SU-DHL-6 (cell line): ENCODE data around the gene ITPKB.

Source experiments
- H2AFZ ChIP-seq: fragments of 200-600 bp; sonication (generic); 2 replicates; pipeline ENCODE4 v1.6.1; 2014; ENCODE audit warnings: low read depth, mild to moderate bottlenecking, moderate library complexity, mixed read lengths, antibody characterized with exemption, low read length; ENCODE audit not compliant: severe bottlenecking
- H3F3A ChIP-seq: fragments of 200-600 bp; shearing (Covaris generic); 2 replicates; pipeline ENCODE4 v1.6.0; 2016; ENCODE audit warnings: antibody characterized with exemption, mild to moderate bottlenecking; ENCODE audit not compliant: insufficient read depth
- H3K27ac ChIP-seq: fragments of 200-600 bp; sonication (generic); 2 replicates; pipeline ENCODE4 v1.5.1; 2016; ENCODE audit warnings: low read depth, mild to moderate bottlenecking, low read length, moderate library complexity, mixed read lengths
- H3K27me3 ChIP-seq: fragments of 200-600 bp; sonication (generic), shearing (Covaris generic); 2 replicates; pipeline ENCODE4 v1.6.0; 2014; ENCODE audit warnings: mild to moderate bottlenecking, low read length
- H3K36me3 ChIP-seq: fragments of 200-600 bp; sonication (generic); 2 replicates; pipeline ENCODE4 v1.6.1; 2014; ENCODE audit warnings: mild to moderate bottlenecking, low read length, mixed read lengths
- H3K4me2 ChIP-seq: fragments of 300-600, 200-600 bp; shearing (Covaris generic), sonication (generic); 2 replicates; pipeline ENCODE4 v1.6.0; 2014; ENCODE audit warnings: low read length, low read depth, mild to moderate bottlenecking; ENCODE audit not compliant: poor library complexity, severe bottlenecking
- H3K4me3 ChIP-seq: fragments of 200-600 bp; sonication (generic); 2 replicates; pipeline ENCODE4 v1.5.1; 2014; ENCODE audit warnings: antibody characterized with exemption, low read length, mild to moderate bottlenecking, mixed read lengths; ENCODE audit not compliant: insufficient read depth, poor library complexity, severe bottlenecking
- H3K79me2 ChIP-seq: fragments of 200-600 bp; sonication (generic); 2 replicates; pipeline ENCODE4 v1.6.1; 2014; ENCODE audit warnings: mild to moderate bottlenecking, low read length, moderate library complexity; ENCODE audit not compliant: insufficient read depth
- H3K9ac ChIP-seq: fragments of 200-600 bp; sonication (generic); 2 replicates; pipeline ENCODE4 v1.7.0; 2014; ENCODE audit warnings: mild to moderate bottlenecking, low read length
- H3K9me2 ChIP-seq: fragments of 200-600 bp; sonication (generic); replicated peaks from 2 replicates; pipeline ENCODE4 v1.6.1; 2014; ENCODE audit warnings: low read length; ENCODE audit not compliant: insufficient read depth
- H3K9me3 ChIP-seq: fragments of 200-600 bp; sonication (generic); 2 replicates; pipeline ENCODE4 v1.6.1; 2014; ENCODE audit warnings: low read length, mixed read lengths; ENCODE audit not compliant: insufficient read depth
- H4K20me1 ChIP-seq: fragments of 200-600 bp; sonication (generic); 2 replicates; pipeline ENCODE4 v1.6.1; 2014; ENCODE audit warnings: low read depth, mild to moderate bottlenecking, antibody characterized with exemption, low read length, moderate library complexity, mixed read lengths
- EZH2phosphoT487 ChIP-seq: fragments of 200-600 bp; sonication (generic), shearing (Covaris generic); conservative IDR thresholded peaks from 2 replicates; pipeline ENCODE4 v1.6.1; 2018; ENCODE audit warnings: mild to moderate bottlenecking, antibody characterized with exemption, low read length, moderate library complexity, mixed read lengths
- TF ChIP-seq, protein P1 (sequence below): fragments of 200-600 bp; sonication (generic); IDR thresholded peaks from one replicate; pipeline ENCODE4 v1.5.1; 2017; ENCODE audit warnings: antibody characterized with exemption, mild to moderate bottlenecking, low read length, moderate library complexity; ENCODE audit not compliant: insufficient read depth, poor library complexity, severe bottlenecking

ITPKB gene

DNA sequence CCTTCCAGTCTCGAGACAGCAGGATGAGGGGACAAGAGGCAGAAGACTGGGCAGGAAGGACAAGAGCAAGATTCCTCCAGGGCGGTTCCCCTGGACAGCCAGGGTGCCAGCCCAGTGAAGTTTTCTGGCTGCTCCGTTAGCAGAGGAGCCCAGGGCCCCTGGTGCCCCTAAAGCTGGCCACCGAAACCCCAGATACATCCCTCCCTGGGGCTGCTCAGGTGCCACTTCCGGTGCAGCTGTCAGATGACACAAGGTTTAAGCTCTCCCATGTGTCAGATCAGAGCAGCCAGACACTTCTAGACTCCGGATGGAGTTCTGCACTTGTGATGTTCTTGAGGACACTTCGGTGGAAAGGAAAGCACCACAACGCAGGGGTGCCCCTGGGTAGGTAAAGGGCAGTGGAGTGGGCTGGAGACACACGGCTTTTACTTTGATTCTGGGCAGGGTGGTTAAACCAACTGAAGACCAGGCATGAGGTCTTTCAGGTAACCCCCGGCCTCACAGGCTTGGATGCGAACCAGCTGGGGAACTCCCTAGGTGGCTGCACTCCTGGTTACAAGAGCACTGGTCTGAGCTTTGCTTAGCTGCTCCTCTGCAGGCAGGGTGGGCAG is 85.7 kb downstream of the ITPKB start:
- no peak overlapping the region for H2AFZ ChIP-seq
- H3K27ac ChIP-seq, result peak overlapping the region; percentile 92; the same call in 1 of the 2 replicates
- peaks cover 27% of the 10 kb centered on the region for H3F3A ChIP-seq
- H3K9me2 ChIP-seq, result no peaks in the 10 kb centered on the region
- H4K20me1 ChIP-seq, result no peaks in the 10 kb centered on the region
- H3K27me3 ChIP-seq, result no peaks in the 10 kb centered on the region
- TF ChIP-seq, protein P1, sequence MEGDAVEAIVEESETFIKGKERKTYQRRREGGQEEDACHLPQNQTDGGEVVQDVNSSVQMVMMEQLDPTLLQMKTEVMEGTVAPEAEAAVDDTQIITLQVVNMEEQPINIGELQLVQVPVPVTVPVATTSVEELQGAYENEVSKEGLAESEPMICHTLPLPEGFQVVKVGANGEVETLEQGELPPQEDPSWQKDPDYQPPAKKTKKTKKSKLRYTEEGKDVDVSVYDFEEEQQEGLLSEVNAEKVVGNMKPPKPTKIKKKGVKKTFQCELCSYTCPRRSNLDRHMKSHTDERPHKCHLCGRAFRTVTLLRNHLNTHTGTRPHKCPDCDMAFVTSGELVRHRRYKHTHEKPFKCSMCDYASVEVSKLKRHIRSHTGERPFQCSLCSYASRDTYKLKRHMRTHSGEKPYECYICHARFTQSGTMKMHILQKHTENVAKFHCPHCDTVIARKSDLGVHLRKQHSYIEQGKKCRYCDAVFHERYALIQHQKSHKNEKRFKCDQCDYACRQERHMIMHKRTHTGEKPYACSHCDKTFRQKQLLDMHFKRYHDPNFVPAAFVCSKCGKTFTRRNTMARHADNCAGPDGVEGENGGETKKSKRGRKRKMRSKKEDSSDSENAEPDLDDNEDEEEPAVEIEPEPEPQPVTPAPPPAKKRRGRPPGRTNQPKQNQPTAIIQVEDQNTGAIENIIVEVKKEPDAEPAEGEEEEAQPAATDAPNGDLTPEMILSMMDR, result no peak
- no peak for TF ChIP-seq EZH2phosphoT487
- peak overlapping the region; percentile 79 for H3K4me2 ChIP-seq
- no peaks in the 10 kb centered on the region for H3K36me3 ChIP-seq
- no peaks in the 10 kb centered on the region for H3K9me3 ChIP-seq
- peak overlapping the region; percentile 42 for H3K4me3 ChIP-seq
- peak overlapping the region; percentile 63 for H3K9ac ChIP-seq
- peaks cover 4% of the 10 kb centered on the region; the same call in 1 of the 2 replicates for H3K79me2 ChIP-seq

DNA sequence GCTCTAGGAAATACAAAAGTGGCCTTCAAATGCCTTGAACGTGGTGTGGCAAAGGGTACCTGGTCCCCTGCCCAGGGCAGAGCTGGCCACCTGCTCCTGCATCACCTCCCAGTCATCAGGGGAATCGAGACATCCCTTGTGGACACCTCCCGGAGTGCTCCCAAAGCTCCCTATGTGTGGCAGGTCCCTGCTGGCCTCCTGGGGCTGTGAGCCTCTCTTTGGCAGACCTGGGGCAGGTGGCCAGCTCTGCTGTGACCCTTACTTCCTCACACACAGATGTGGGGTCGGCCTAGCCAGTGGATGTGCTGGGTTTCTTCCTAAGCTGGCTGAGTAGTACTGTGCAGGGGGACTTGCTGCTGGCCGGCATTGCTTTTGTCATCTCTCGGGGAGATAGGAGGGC is 86.5 kb downstream of the ITPKB start:
- H3K79me2 ChIP-seq, result peaks cover 4% of the 10 kb centered on the region; the same call in 1 of the 2 replicates
- no peaks in the 10 kb centered on the region for H3K9me3 ChIP-seq
- H3K9me2 ChIP-seq, result no peaks in the 10 kb centered on the region
- H3K36me3 ChIP-seq, result no peaks in the 10 kb centered on the region
- H3K27ac ChIP-seq, result peak overlapping the region; percentile 92; the same call in 1 of the 2 replicates
- H3K27me3 ChIP-seq, result no peaks in the 10 kb centered on the region
- TF ChIP-seq, protein P1, result no peak
- no peak for TF ChIP-seq EZH2phosphoT487
- H3K4me2 ChIP-seq, result peak overlapping the region; percentile 79
- H2AFZ ChIP-seq, result no peak overlapping the region
- H3K4me3 ChIP-seq, result no peak overlapping the region
- peaks cover 26% of the 10 kb centered on the region for H3F3A ChIP-seq
- H3K9ac ChIP-seq, result peak overlapping the region; percentile 63
- no peaks in the 10 kb centered on the region for H4K20me1 ChIP-seq

DNA sequence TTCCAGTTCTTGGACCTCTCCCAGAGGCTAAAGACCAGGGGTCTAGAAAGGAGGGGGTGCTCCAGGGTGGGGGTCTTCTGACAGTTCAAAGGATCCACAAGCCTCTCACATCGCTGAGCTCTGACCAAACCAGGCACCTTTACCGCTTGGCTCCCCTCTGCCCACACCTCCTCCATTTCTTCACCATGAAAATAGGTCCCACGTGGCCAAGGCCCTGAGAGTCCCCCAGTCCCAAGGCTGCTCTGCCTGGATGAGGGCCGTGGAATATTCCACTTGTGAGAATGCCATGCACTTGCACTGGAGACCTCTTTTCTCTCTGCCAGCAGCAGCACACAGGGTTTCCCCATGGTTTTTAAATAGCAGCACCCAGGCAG is 87.4 kb downstream of the ITPKB start:
- Histone ChIP-seq H4K20me1 (no peaks in the 10 kb centered on the region), H3K9me3 (no peaks in the 10 kb centered on the region), H3K4me2 (no peak overlapping the region), H3K9ac (no peak overlapping the region), H3K36me3 (no peaks in the 10 kb centered on the region), H3K27me3 (no peaks in the 10 kb centered on the region), H3K79me2 (peaks cover 4% of the 10 kb centered on the region; the same call in 1 of the 2 replicates), H3K27ac (no peak overlapping the region), H3K9me2 (no peaks in the 10 kb centered on the region), H3F3A (peaks cover 17% of the 10 kb centered on the region), H2AFZ (no peak overlapping the region), H3K4me3 (no peak overlapping the region)
- no peak for TF ChIP-seq EZH2phosphoT487
- TF ChIP-seq, protein P1, result no peak
